Heart left ventricle (tissue), 16 donors: ENCODE data around the gene B4GALNT3. TPM values are rescaled to one million over a fixed set of nuclear protein-coding genes. Genes with fewer than 3 reads are reported as not detected.
A peak's percentile ranks its signal among the peaks of the same experiment; 100 is the strongest.
"Not testable (repeated sequence)": the region's sequence is repeated elsewhere in the genome, so short reads cannot be mapped to it uniquely, and the experiment has no call there.

Experiments
- ATAC-seq, 4 donors: fragments of 200-7000 bp; cut with Tn5 transposase; one replicate each; pipeline ENCODE4 v1.9.1; 2020 to 2022; ENCODE audit warnings: moderate library complexity in 4 of 4, mild to moderate bottlenecking in 3 of 4, moderate number of reproducible peaks in 1 of 4
- DNase-seq, 5 donors: peaks; one replicate each; pipeline ENCODE4 v3.0.0-alpha.2; 2020
- H3K27ac ChIP-seq, 12 donors: fragments of 200-600 bp; sonication (generic) in 4 of 12; one replicate each; pipeline versions ENCODE4 v1.5.0 to v1.8.0; 2016 to 2022; ENCODE audit warnings: mild to moderate bottlenecking in 2 of 12
- H3K27me3 ChIP-seq, 9 donors: fragments of 200-600 bp; sonication (generic) in 2 of 9; one replicate each; pipeline versions ENCODE4 v1.5.1 to v1.8.0; 2016 to 2022; ENCODE audit warnings: mild to moderate bottlenecking in 3 of 9
- H3K36me3 ChIP-seq, 9 donors: fragments of 200-600 bp; sonication (generic) in 2 of 9; one replicate each; pipeline versions ENCODE4 v1.5.0 to v1.8.0; 2018 to 2022; ENCODE audit warnings: mild to moderate bottlenecking in 2 of 9
- H3K4me1 ChIP-seq, 12 donors: fragments of 200-600 bp; sonication (generic) in 4 of 12; one replicate each; pipeline versions ENCODE4 v1.5.0 to v1.8.0; 2016 to 2022; ENCODE audit warnings: mild to moderate bottlenecking in 3 of 12
- H3K4me3 ChIP-seq, 12 donors: fragments of 200-600 bp; sonication (generic) in 4 of 12; one replicate each; pipeline versions ENCODE4 v1.5.0 to v1.8.0; 2017 to 2022; ENCODE audit warnings: mild to moderate bottlenecking in 9 of 12, moderate library complexity in 4 of 12
- H3K9me3 ChIP-seq, 12 donors: fragments of 200-600 bp; sonication (generic) in 4 of 12; one replicate each; pipeline versions ENCODE4 v1.5.0 to v1.8.0; 2016 to 2022; ENCODE audit warnings: mild to moderate bottlenecking in 1 of 12
- CTCF ChIP-seq, 12 donors: fragments of 200-600 bp; sonication (generic) in 4 of 12; IDR thresholded peaks; one replicate each; pipeline versions ENCODE4 v1.5.0 to v1.8.0; 2018 to 2022; ENCODE audit warnings: antibody characterized with exemption in 12 of 12, mild to moderate bottlenecking in 5 of 12
- POLR2A ChIP-seq, 2 donors: fragments of 450-650 bp; IDR thresholded peaks; one replicate each; pipeline ENCODE4 v1.6.1; 2017; ENCODE audit warnings: antibody characterized with exemption in 2 of 2, mild to moderate bottlenecking in 2 of 2, moderate library complexity in 2 of 2
- WGBS, 4 donors: extraction: QIAGEN DNeasy Blood & Tissue Kit in 2 of 4; methylation state at CpG; one replicate each; pipeline versions ENCODE4 v1.1.5 to v1.1.7; 2013 to 2018; 5-methylcytosine and 5-hydroxymethylcytosine counted together
- intact Hi-C, 10 donors: fragments of 100-400 bp; cut with DNase I; formaldehyde crosslinking; loops; one replicate each; pipeline versions ENCODE4 v1.11.1 to v1.14.2; 2022
- long read RNA-seq, 3 donors: library from polyadenylated mRNA; unstranded; transcript quantifications; one replicate each; pipeline ENCODE4 v2.0.0, GENCODE V29; 2020 to 2021
- polyA plus RNA-seq, 2 donors: library from polyadenylated mRNA; stranded (reverse); fragments of 200-250 nt; gene quantifications; one replicate each; pipeline ENCODE4 v1.2.3, GENCODE V29; 2013
- total RNA-seq, 9 donors: library from RNA; depleted of rRNA in 2 of 9; stranded (reverse); fragments of >200 nt in 2 of 9; fragmentation: NEBNext Ultra II Directional in 3 of 9; extraction: Animal tissue kit (Norgen Biotek cat#: 25700) in 3 of 9; gene quantifications; one replicate each; pipeline versions ENCODE4 v1.1.0 to v1.2.4, GENCODE V29; 2016 to 2023
- donor health status: ischemic (EF 13 %, LVEDD 7.1; RV severe dilation, severe dysfunction).
- donor health status: healthy with polysubstance abuse.
- donor health status: DM: no; HTN: yes; CAD: no.
- donor health status: DM: no; HTN: no; CAD: no.
- donor health status: ischemic (EF 25% LVEDD 6.9; RV normal size, moderate dysfunction).
- donor health status: ischemic (EF 25% LVEDD 5.7; RV mildly dilated, moderate dysfunction).
- donor health status: healthy.
- donor health status: DM: yes; HTN: yes; CAD: no.
- donor health status: ischemic (EF 35%, LVEDD 5.7; RV mildly dilated, moderate dysfunction).
- donor health status: nonischemic (EF 11% LVEDD 7.7; RV severe dilation, severe dysfunction).
- donor health status: DM: yes; HTN: yes; CAD: no.
- donor health status: PGD.
- donor health status: ischemic (EF 29% LVEDD 5.4; RV normal size, mild dysfunction).
- donor health status: nonischemic (EF 23%, LVEDD 6.1; RV moderate dilation, normal function).

The B4GALNT3 gene
- 10 to 100 TPM; 19.3 to 59.4 (median 31.5) TPM for total RNA-seq
- 10 to 100 TPM; 34.6 to 38.7 TPM for polyA plus RNA-seq
- long read RNA-seq, donor 1, full-length matches to known transcripts = 1 of 97 reads
- long read RNA-seq, donor 1, partial matches to known transcripts = 61 of 97 reads
- long read RNA-seq, donor 1, other reads (novel, unspliced or antisense) = 35 of 97 reads
- long read RNA-seq, donor 2, partial matches to known transcripts = 21 of 31 reads
- long read RNA-seq, donor 2, other reads (novel, unspliced or antisense) = 10 of 31 reads
- long read RNA-seq, donor 3, full-length matches to known transcripts = 5 of 40 reads
- long read RNA-seq, donor 3, partial matches to known transcripts = 18 of 40 reads
- long read RNA-seq, donor 3, other reads (novel, unspliced or antisense) = 17 of 40 reads

GRCh38 chr12:459430-460258 is at the start of gene B4GALNT3:
TSS of gene B4GALNT3 (plus strand) at chr12:459939. CDS start at chr12:460377, 438 bp downstream.
- peak; percentile 21 to 80 (median 67) for ATAC-seq
- peaks cover 0 to 62% (median 0%) of the 10 kb centered on the region in 9 donors for H3K27me3 ChIP-seq
- TF ChIP-seq POLR2A (IDR thresholded peaks at IDR 0.05) = peak in 1 of 2 donors; percentile 69
- no peak for TF ChIP-seq CTCF (IDR thresholded peaks at IDR 0.05)
- H3K9me3 ChIP-seq = no peaks in the 10 kb centered on the region
- H3K27ac ChIP-seq = peak within 1 kb of the TSS; percentile 18 to 86 (median 76)
- 4 to 8% (median 5%) methylated on average over 50 to 82 of the region's 82 CpGs for WGBS, 4 donors
- DNase-seq = peak; percentile 50 to 77 (median 65)
- no peaks in the 10 kb centered on the region for H3K36me3 ChIP-seq
- peak within 1 kb of the TSS; percentile 53 to 79 (median 64) for H3K4me3 ChIP-seq
- peaks cover 0 to 60% (median 14%) of the 10 kb centered on the region in 12 donors for H3K4me1 ChIP-seq
- intact Hi-C loops = loop anchor here in 3 of 10 donors (5.0 to 10.0 kb wide), 2 partner anchors 43 to 45 kb away; no protein-coding TSS in a partner anchor

- Histone ChIP-seq H3K9me3 (no peaks in the 10 kb centered on the region), H3K4me3 (no peak overlapping the region), H3K27ac (no peak overlapping the region), H3K36me3 (peaks cover 0 to 73% (median 55%) of the 10 kb centered on the region in 9 donors), H3K4me1 (no peaks in the 10 kb centered on the region), H3K27me3 (no peaks in the 10 kb centered on the region)
- TF ChIP-seq CTCF (IDR thresholded peaks at IDR 0.05) = no peak
- TF ChIP-seq POLR2A (IDR thresholded peaks at IDR 0.05) = no peak
- intact Hi-C loops = no loop called here
- no peak for ATAC-seq
- DNase-seq = no peak
- WGBS, 4 donors = 83 to 98% (median 92%) methylated on average over 2 of the region's 2 CpGs
Measured at GRCh38 chr12:414859-415258, 44.9 kb upstream of the B4GALNT3 start.

GRCh38 chr12:418432-418831 is 41.3 kb upstream of the B4GALNT3 start:
- no peak for ATAC-seq
- peaks cover 0 to 50% (median 38%) of the 10 kb centered on the region in 9 donors for H3K36me3 ChIP-seq
- H3K9me3 ChIP-seq = no peaks in the 10 kb centered on the region
- WGBS, 4 donors = 95 to 97% (median 96%) methylated on average over 6 of the region's 6 CpGs
- no peak overlapping the region for H3K27ac ChIP-seq
- TF ChIP-seq POLR2A (IDR thresholded peaks at IDR 0.05) (no peak), CTCF (IDR thresholded peaks at IDR 0.05) (no peak)
- intact Hi-C loops = no loop called here
- no peak overlapping the region for H3K4me3 ChIP-seq
- DNase-seq = no peak
- H3K4me1 ChIP-seq = no peaks in the 10 kb centered on the region
- no peaks in the 10 kb centered on the region for H3K27me3 ChIP-seq

GRCh38 chr12:422526-422925 is 37.2 kb upstream of the B4GALNT3 start:
- WGBS, 4 donors = 91 to 98% (median 97%) methylated on average over 3 of the region's 3 CpGs
- intact Hi-C loops = no loop called here
- Histone ChIP-seq H3K4me1 (no peaks in the 10 kb centered on the region), H3K27ac (no peak overlapping the region), H3K27me3 (no peaks in the 10 kb centered on the region), H3K9me3 (no peaks in the 10 kb centered on the region), H3K36me3 (peaks cover 0 to 34% (median 24%) of the 10 kb centered on the region in 9 donors), H3K4me3 (no peak overlapping the region)
- TF ChIP-seq POLR2A (IDR thresholded peaks at IDR 0.05) (no peak), CTCF (IDR thresholded peaks at IDR 0.05) (no peak)
- no peak for ATAC-seq
- DNase-seq = no peak

- intact Hi-C loops, H3K4me1 ChIP-seq, H3K4me3 ChIP-seq, H3K27me3 ChIP-seq, ATAC-seq, DNase-seq, H3K9me3 ChIP-seq, H3K27ac ChIP-seq: not testable (repeated sequence)
- 98 to 100% (median 98%) methylated on average over 2 of the region's 2 CpGs for WGBS, 4 donors
- H3K36me3 ChIP-seq = peaks cover 0 to 76% (median 56%) of the 10 kb centered on the region in 9 donors
Measured at GRCh38 chr12:435737-436136, 24.0 kb upstream of the B4GALNT3 start.
